Measurements from ENCODE around the gene INPP4A.

Gene INPP4A

DNA sequence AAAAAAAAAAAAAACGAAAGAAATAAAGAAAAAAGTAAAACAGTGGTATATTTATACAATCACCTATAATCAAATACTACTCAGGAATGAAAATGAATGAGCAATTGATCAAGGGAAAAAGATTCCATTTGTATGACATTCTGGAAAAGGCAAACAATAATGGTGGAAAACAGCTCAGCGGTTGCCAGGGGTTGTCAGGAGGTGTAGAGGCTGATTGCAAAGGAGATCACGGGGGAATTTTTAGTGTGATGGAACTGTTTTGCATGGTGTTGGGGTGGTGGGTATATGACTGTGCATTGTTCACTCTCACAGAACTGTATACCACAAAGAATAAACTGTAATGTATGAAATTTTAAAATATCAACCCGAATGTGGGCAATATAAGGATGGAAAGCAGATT is 45.5 kb upstream of the INPP4A start (continued):
- TF ChIP-seq SP2 (tag by site-specific recombination; IDR thresholded peaks at IDR 0.05) (no peak), ZNF174 (tag by site-specific recombination; IDR thresholded peaks at IDR 0.05) (no peak), ZNF558 (tag by site-specific recombination; IDR thresholded peaks at IDR 0.05) (no peak)

DNA sequence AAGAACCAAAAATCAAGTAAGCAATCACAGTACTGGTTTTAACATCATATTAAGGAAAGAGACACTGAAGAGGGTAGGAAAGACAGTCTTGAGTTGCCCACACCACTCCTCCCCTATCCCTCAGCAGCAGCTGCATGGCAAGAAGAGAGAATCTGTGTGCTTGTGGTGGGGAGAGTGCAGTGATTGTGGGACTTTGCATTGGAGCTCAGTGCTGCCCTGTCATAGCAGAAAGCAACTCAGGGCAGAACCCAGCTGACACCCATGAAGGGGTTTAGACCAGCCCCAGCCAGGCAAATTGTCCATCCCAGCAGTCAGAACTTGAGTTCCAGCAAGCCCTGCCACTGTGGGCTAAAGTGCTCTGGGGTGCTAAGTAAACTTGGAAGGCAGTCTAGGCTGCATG is 40.8 kb upstream of the INPP4A start:
- Histone ChIP-seq H3K4me1 (ENCODE audit: control insufficient read depth, insufficient read depth, low read length) (no peaks in the 10 kb centered on the region), H3K27ac (ENCODE audit: extremely low read depth, low read depth, low read length) (no peak overlapping the region), H3K4me3 (ENCODE audit: low read depth, low read length) (no peak overlapping the region), H3K9me3 (ENCODE audit: control insufficient read depth, insufficient read depth, low read depth, low read length) (no peaks in the 10 kb centered on the region), H3K36me3 (ENCODE audit: control insufficient read depth in 2 of 2, insufficient read depth in 1 of 2, low read length in 2 of 2) (no peaks in the 10 kb centered on the region)
- TF ChIP-seq ZNF302 (tag by site-specific recombination; IDR thresholded peaks at IDR 0.05; ENCODE audit: low read depth) (no peak), ZNF623 (tag by site-specific recombination; IDR thresholded peaks at IDR 0.05) (no peak), BCL11B (tag by site-specific recombination; IDR thresholded peaks at IDR 0.05; ENCODE audit: low read depth) (no peak), ZNF501 (tag by site-specific recombination; IDR thresholded peaks at IDR 0.05) (no peak), KLF7 (tag by site-specific recombination; IDR thresholded peaks at IDR 0.05; ENCODE audit: borderline replicate concordance) (no peak), ZNF211 (tag by site-specific recombination; IDR thresholded peaks at IDR 0.05; ENCODE audit: low read depth) (no peak), ZBTB21 (tag by site-specific recombination; IDR thresholded peaks at IDR 0.05) (no peak), ZIC2 (tag by site-specific recombination; IDR thresholded peaks at IDR 0.05) (no peak), ZNF660 (tag by site-specific recombination; IDR thresholded peaks at IDR 0.05) (no peak), ZNF555 (tag by site-specific recombination; conservative IDR thresholded peaks at IDR 0.05) (no peak), ZNF529 (tag by site-specific recombination; IDR thresholded peaks at IDR 0.05; ENCODE audit: insufficient replicate concordance) (no peak), ZFP41 (tag by site-specific recombination; IDR thresholded peaks at IDR 0.05; ENCODE audit: borderline replicate concordance) (no peak), ZNF571 (tag by site-specific recombination; IDR thresholded peaks at IDR 0.05) (no peak), ZNF174 (tag by site-specific recombination; IDR thresholded peaks at IDR 0.05) (no peak), YY2 (tag by site-specific recombination; IDR thresholded peaks at IDR 0.05) (no peak), EGR2 (tag by site-specific recombination; IDR thresholded peaks at IDR 0.05; ENCODE audit: low read depth) (no peak)
- TF ChIP-seq, protein P1, sequence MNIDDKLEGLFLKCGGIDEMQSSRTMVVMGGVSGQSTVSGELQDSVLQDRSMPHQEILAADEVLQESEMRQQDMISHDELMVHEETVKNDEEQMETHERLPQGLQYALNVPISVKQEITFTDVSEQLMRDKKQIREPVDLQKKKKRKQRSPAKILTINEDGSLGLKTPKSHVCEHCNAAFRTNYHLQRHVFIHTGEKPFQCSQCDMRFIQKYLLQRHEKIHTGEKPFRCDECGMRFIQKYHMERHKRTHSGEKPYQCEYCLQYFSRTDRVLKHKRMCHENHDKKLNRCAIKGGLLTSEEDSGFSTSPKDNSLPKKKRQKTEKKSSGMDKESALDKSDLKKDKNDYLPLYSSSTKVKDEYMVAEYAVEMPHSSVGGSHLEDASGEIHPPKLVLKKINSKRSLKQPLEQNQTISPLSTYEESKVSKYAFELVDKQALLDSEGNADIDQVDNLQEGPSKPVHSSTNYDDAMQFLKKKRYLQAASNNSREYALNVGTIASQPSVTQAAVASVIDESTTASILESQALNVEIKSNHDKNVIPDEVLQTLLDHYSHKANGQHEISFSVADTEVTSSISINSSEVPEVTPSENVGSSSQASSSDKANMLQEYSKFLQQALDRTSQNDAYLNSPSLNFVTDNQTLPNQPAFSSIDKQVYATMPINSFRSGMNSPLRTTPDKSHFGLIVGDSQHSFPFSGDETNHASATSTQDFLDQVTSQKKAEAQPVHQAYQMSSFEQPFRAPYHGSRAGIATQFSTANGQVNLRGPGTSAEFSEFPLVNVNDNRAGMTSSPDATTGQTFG (tag by site-specific recombination; IDR thresholded peaks at IDR 0.05; ENCODE audit: borderline replicate concordance): no peak
- POLR2A ChIA-PET: no interaction called here
- CTCF ChIA-PET: interaction anchor here (0.9 to 1.3 kb wide), 3 partner anchors 9 to 19 kb away, joined by 3 read pairs; no protein-coding TSS in a partner anchor

DNA sequence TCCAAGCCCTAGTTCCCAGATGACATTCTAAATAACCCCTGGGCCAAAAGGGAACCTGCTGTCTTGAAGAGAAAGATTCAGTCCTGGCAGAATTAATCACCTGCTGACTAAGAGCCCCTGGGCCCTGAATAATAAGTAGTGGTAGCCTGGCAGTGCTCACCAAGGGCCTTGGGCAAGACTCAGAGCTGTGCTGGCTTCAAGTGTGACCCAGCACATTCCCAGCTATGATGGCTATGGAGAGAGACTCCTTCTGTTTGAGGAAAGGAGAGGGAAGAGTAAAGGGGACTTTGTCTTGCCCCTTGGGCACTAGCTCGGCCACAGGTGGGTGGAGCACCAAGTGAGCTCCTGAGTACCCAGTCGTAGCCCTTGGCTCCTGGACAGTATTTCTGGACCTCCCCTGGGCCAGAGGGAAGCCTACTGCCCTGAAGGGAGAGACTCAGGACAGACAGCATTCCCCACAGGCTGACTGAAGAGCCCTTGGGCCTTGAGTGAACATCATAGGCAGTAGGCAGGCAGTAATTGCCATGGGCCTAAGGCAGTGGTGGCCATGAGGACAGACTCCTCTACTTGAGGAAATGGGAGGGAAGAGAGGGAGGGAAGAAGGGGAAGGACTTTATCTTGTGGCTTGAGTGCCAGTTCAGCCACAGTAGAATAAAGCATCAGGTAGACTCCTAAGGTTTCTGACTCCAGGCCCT is 40.0 kb upstream of the INPP4A start:
- POLR2A ChIA-PET: no interaction called here
- CTCF ChIA-PET: interaction anchor here (0.9 kb wide), 1 partner anchor 11 kb away, joined by 3 read pairs; no protein-coding TSS in a partner anchor

More for the DNA sequence above, 40.0 kb upstream of the INPP4A start:
- Histone ChIP-seq H3K4me1 (ENCODE audit: control insufficient read depth, insufficient read depth, low read length) (no peaks in the 10 kb centered on the region), H3K36me3 (ENCODE audit: control insufficient read depth in 2 of 2, insufficient read depth in 1 of 2, low read length in 2 of 2) (no peaks in the 10 kb centered on the region), H3K27ac (ENCODE audit: extremely low read depth, low read depth, low read length) (no peak overlapping the region), H3K4me3 (ENCODE audit: low read depth, low read length) (no peak overlapping the region), H3K9me3 (ENCODE audit: control insufficient read depth, insufficient read depth, low read depth, low read length) (no peaks in the 10 kb centered on the region)
- TF ChIP-seq ZSCAN16 (tag by site-specific recombination; IDR thresholded peaks at IDR 0.05) (no peak), ZNF132 (tag by site-specific recombination; IDR thresholded peaks at IDR 0.05; ENCODE audit: borderline replicate concordance) (no peak)
- TF ChIP-seq, protein P2, sequence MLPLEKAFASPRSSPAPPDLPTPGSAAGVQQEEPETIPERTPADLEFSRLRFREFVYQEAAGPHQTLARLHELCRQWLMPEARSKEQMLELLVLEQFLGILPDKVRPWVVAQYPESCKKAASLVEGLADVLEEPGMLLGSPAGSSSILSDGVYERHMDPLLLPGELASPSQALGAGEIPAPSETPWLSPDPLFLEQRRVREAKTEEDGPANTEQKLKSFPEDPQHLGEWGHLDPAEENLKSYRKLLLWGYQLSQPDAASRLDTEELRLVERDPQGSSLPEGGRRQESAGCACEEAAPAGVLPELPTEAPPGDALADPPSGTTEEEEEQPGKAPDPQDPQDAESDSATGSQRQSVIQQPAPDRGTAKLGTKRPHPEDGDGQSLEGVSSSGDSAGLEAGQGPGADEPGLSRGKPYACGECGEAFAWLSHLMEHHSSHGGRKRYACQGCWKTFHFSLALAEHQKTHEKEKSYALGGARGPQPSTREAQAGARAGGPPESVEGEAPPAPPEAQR (tag by site-specific recombination; IDR thresholded peaks at IDR 0.05): no peak

Data from HEK293 (cell line).